Measurements from ENCODE around the gene PTPN3.
A peak's percentile ranks its signal among the peaks of the same experiment; 100 is the strongest.
"Not testable (repeated sequence)": the region's sequence is repeated elsewhere in the genome, so short reads cannot be mapped to it uniquely, and the experiment has no call there.

Gene PTPN3, protein sequence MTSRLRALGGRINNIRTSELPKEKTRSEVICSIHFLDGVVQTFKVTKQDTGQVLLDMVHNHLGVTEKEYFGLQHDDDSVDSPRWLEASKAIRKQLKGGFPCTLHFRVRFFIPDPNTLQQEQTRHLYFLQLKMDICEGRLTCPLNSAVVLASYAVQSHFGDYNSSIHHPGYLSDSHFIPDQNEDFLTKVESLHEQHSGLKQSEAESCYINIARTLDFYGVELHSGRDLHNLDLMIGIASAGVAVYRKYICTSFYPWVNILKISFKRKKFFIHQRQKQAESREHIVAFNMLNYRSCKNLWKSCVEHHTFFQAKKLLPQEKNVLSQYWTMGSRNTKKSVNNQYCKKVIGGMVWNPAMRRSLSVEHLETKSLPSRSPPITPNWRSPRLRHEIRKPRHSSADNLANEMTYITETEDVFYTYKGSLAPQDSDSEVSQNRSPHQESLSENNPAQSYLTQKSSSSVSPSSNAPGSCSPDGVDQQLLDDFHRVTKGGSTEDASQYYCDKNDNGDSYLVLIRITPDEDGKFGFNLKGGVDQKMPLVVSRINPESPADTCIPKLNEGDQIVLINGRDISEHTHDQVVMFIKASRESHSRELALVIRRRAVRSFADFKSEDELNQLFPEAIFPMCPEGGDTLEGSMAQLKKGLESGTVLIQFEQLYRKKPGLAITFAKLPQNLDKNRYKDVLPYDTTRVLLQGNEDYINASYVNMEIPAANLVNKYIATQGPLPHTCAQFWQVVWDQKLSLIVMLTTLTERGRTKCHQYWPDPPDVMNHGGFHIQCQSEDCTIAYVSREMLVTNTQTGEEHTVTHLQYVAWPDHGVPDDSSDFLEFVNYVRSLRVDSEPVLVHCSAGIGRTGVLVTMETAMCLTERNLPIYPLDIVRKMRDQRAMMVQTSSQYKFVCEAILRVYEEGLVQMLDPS

DNA sequence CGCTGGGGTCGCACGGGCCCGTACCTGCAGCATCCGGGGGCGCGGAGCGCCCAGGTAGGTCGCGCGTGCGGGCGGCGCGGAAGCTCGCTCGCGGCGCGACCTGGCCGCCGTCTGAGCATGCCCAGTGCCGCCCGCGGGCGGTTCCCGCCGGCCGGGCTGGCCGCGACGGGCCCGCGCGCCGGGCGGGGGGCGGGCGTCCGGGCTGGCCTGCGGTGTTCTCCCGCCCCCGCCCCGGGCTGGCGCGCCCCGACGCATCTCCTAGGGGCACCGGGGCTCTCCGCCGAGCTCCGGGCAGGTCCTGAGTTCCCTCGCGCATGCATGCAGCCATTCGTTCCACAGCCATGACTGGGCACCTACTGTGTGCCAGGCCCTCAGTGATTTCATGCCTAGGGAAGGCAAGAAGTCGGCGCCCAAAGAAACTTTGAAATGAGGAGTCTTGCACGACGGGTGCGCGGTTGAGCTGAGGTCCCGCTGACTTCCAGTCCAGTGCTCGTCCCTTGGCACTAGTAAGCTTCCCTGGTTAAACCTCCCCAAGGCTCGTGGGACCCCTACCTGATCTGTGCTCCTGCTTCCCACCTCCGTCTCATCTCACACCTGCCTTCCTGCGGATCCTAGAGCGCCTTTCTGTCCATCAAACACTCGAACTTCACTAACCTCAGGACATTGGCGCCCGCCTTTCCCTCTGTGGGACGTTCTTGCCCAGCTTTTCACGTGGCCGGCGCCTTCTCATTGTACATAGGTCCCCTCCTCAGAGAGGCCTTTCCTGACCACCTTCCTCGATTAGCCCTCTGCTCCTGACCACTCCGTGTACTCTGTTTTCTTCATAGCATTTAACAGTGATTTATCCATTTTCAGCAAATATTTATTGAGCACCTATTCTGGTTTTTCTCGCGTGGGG lies at the start of gene PTPN3:
PTPN3 (minus strand) TSS at position 113 of the 898 bp plus-strand sequence. CDS start 34,873 bp downstream, outside the sequence.
- Mint-ChIP-seq H3K27me3 (peaks cover 58% of the 10 kb centered on the region), H3K27ac (no peak within 1 kb of the TSS), H3K9me3 (no peaks in the 10 kb centered on the region), H3K4me3 (no peak within 1 kb of the TSS), H3K4me1 (peaks cover 10% of the 10 kb centered on the region), H3K36me3 (ENCODE audit: low read depth) (no peaks in the 10 kb centered on the region)
- DNase-seq, result no peak
- no peak for ATAC-seq

DNA sequence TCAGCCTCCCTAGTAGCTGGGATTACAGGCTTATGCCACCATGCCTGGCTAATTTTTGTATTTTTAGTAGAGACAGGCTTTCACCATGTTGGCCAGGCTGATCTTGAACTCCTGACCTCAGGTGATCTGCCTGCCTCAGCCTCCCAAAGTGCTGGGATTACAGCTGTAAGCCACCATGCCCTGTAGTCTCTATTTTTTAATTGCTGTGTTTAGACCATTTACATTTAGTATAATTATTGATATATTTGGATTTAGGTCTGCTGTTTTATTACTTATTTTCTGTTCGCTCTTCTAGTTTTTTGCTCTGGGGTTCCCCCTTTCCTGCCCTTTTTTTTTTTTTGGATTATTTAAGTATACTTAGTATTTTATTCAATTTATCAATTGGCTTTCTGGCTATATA lies 46.8 kb upstream of the PTPN3 start:
- not testable (repeated sequence) for H3K27me3 Mint-ChIP-seq; H3K4me3 Mint-ChIP-seq; H3K36me3 Mint-ChIP-seq (ENCODE audit: low read depth); DNase-seq; H3K27ac Mint-ChIP-seq; ATAC-seq; H3K4me1 Mint-ChIP-seq
- peaks cover 18% of the 10 kb centered on the region for H3K9me3 Mint-ChIP-seq

DNA sequence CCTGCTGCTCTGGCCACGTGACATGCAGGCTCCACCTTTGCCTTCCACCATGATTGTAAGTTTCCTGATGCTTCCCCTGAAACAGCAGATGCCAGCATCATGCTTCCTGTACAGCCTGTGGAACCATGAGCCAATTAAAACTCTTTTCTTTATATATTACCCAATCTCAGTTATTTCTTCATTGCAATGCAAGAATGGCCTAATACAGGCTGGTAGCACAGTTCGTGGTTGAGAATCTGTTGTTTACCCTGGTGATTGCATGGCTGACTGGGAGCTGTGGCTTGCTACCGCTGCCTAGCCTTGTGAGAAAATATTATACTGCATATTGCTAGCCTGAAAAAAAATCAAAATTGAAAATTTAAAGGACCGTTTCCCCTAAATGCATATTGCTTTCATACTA lies 44.8 kb upstream of the PTPN3 start:
- no peak for DNase-seq
- H3K27ac Mint-ChIP-seq, result no peak overlapping the region
- no peaks in the 10 kb centered on the region for H3K4me1 Mint-ChIP-seq
- H3K36me3 Mint-ChIP-seq (ENCODE audit: low read depth), result no peaks in the 10 kb centered on the region
- no peak overlapping the region for H3K4me3 Mint-ChIP-seq
- ATAC-seq, result no peak
- H3K9me3 Mint-ChIP-seq, result peaks cover 18% of the 10 kb centered on the region
- peaks cover 9% of the 10 kb centered on the region for H3K27me3 Mint-ChIP-seq

DNA sequence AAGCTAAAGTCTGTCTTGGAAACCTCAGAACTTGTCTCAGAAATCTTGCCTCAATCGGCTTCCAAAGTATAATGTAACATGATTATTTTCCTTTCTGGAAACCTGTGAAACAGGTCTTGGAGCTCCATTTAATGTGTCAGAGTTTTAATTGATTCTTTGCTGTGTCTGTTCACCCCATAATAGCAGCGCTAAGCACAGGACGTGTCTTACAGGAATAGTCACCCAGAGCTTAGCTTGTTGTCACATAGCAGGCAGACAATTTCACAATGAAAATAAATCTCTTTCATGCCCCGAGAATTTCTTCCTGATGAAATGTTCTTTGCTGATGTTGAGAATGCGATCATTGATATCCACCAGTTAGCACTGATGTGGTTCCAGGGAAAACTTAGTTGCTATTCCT lies 40.2 kb upstream of the PTPN3 start:
- H3K27ac Mint-ChIP-seq, result no peak overlapping the region
- DNase-seq, result no peak
- peaks cover 6% of the 10 kb centered on the region for H3K27me3 Mint-ChIP-seq
- H3K36me3 Mint-ChIP-seq (ENCODE audit: low read depth), result no peaks in the 10 kb centered on the region
- no peak overlapping the region for H3K4me3 Mint-ChIP-seq
- H3K4me1 Mint-ChIP-seq, result no peaks in the 10 kb centered on the region
- no peaks in the 10 kb centered on the region for H3K9me3 Mint-ChIP-seq
- ATAC-seq, result no peak

DNA sequence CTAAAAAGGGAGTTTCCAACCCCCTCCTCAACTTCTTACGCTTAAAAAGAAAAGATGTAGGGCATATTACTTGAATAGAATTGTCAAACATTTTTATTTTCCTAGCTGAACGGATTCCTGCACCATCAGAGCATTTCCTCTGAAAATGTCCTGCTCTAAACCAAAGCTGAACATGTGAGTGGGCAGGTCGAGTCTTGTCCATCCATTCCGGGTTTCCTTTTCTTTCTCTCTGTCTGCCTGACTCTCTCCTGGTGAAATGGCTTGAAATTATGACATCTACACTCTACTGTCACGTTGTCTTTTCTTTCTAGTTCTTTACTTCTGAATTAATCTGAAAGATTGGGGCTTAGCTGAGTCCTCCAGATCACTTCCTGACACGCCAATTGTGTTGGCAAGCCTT lies 39.2 kb upstream of the PTPN3 start:
- Mint-ChIP-seq H3K27me3 (peaks cover 6% of the 10 kb centered on the region), H3K9me3 (no peaks in the 10 kb centered on the region), H3K36me3 (ENCODE audit: low read depth) (no peaks in the 10 kb centered on the region), H3K4me1 (no peaks in the 10 kb centered on the region), H3K4me3 (no peak overlapping the region), H3K27ac (no peak overlapping the region)
- DNase-seq (no peak), ATAC-seq (no peak)

DNA sequence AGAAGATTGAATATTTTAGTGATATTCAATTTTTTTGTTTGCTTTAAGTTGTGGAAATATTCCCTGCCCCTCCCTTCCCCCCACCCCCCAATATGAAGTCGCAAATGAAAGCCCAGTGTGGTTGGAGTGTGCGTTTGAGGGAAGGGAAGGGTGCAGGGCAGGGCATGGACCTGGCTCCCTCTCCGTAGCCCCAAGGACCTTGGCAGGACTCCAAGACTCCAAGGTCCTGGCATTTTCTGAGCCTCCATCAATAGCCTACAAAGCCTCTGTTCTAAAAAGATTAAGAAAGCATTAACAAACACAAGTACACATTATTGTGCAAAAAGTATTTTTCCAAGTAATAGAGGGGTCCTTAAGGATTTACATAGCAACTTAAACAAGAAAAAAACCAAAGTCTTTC lies 38.8 kb upstream of the PTPN3 start:
- H3K36me3 Mint-ChIP-seq (ENCODE audit: low read depth), result no peaks in the 10 kb centered on the region
- no peaks in the 10 kb centered on the region for H3K4me1 Mint-ChIP-seq
- peaks cover 6% of the 10 kb centered on the region for H3K27me3 Mint-ChIP-seq
- DNase-seq (no peak), ATAC-seq (no peak)
- H3K4me3 Mint-ChIP-seq, result no peak overlapping the region
- H3K27ac Mint-ChIP-seq, result no peak overlapping the region
- H3K9me3 Mint-ChIP-seq, result no peaks in the 10 kb centered on the region

DNA sequence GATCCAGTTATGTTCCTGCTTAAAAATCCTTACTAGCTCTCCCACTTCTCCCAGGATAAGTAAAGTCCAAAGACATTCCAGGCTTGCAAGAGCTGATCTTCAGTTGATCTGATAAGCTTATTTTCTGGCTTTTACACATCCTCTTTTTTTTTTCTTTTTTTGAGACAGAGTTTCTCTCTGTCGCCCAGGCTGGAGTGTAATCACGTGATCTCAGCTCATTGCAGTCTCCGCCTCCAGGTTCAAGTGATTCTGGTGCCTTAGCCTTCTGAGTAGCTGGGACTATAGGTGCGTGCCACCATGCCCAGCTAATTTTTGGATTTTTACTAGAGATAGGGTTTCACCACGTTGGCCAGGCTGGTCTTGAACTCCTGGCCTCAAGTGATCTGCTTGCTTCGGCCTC lies 37.3 kb upstream of the PTPN3 start:
- Mint-ChIP-seq H3K27ac (no peak overlapping the region), H3K27me3 (peaks cover 7% of the 10 kb centered on the region), H3K4me1 (no peaks in the 10 kb centered on the region), H3K9me3 (no peaks in the 10 kb centered on the region), H3K36me3 (ENCODE audit: low read depth) (no peaks in the 10 kb centered on the region), H3K4me3 (no peak overlapping the region)
- no peak for ATAC-seq
- DNase-seq, result no peak

DNA sequence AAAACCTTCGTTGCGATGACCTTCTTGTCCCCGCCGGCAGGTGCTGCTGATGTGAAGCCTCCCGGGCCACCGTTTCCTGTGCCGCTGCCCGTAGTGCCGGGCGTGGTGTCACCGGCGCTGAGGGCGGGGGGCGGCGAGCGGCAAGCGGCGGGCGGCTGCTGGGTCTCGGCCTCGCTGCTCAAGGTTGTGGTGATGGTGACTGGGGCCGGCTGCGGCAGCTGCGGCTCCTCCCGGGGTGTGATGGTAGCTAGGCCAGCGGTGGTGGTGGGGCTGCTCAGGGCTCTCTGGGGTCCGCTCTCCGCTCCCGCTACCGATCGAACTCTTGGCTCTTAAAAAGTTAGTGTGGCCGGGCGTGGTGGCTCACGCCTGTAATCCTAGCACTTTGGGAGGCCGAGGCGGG lies 36.0 kb upstream of the PTPN3 start:
- H3K4me1 Mint-ChIP-seq, result no peaks in the 10 kb centered on the region
- DNase-seq (no peak), ATAC-seq (no peak)
- peaks cover 6% of the 10 kb centered on the region for H3K27me3 Mint-ChIP-seq
- no peak overlapping the region for H3K4me3 Mint-ChIP-seq
- H3K9me3 Mint-ChIP-seq, result no peaks in the 10 kb centered on the region
- no peaks in the 10 kb centered on the region for H3K36me3 Mint-ChIP-seq (ENCODE audit: low read depth)
- H3K27ac Mint-ChIP-seq, result no peak overlapping the region

DNA sequence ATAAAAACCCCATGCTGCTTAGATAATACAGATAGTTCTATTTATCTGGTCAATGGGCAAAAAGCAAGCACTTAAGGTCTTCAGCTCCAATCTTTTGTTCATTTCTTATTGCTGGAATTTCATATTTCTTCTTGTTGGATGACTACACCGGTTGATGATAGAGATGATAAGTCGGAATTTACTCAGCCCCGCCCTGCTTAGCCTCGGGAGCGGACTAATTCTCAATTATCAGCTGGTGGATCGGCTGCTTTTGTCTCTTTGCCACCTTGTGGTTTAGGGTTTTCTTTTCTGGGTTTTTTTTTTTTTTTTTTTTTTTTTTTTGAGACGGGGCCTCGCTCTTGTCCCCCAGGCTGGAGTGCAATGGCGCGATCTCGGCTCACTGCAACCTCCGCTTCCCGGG lies 34.5 kb upstream of the PTPN3 start:
- ATAC-seq; H3K9me3 Mint-ChIP-seq; H3K36me3 Mint-ChIP-seq (ENCODE audit: low read depth); H3K4me1 Mint-ChIP-seq; DNase-seq; H3K27ac Mint-ChIP-seq; H3K27me3 Mint-ChIP-seq; H3K4me3 Mint-ChIP-seq: not testable (repeated sequence)

DNA sequence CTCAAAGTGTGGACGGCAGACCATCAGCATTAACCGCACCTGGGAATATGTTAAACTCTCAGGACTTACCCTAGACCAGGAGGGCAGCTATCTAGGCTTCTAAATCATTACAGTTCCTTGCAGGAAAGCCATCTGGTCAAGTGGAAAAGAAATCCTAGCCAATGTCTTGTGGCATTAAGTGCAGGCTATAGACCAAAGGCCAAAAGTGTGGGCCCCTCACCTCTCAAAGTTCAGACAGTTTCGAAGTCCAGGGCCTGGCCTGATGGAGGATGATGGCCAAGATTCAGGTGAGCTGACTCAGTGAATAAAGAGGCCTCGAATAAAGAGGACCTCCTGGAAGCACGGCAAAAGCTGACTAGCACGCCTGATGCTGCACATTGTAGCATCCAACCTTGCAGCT lies 24.0 kb upstream of the PTPN3 start:
- no peaks in the 10 kb centered on the region for H3K4me1 Mint-ChIP-seq
- H3K36me3 Mint-ChIP-seq (ENCODE audit: low read depth), result no peaks in the 10 kb centered on the region
- ATAC-seq (no peak), DNase-seq (no peak)
- H3K27ac Mint-ChIP-seq, result no peak overlapping the region
- H3K9me3 Mint-ChIP-seq, result no peaks in the 10 kb centered on the region
- peaks cover 9% of the 10 kb centered on the region for H3K27me3 Mint-ChIP-seq
- no peak overlapping the region for H3K4me3 Mint-ChIP-seq

DNA sequence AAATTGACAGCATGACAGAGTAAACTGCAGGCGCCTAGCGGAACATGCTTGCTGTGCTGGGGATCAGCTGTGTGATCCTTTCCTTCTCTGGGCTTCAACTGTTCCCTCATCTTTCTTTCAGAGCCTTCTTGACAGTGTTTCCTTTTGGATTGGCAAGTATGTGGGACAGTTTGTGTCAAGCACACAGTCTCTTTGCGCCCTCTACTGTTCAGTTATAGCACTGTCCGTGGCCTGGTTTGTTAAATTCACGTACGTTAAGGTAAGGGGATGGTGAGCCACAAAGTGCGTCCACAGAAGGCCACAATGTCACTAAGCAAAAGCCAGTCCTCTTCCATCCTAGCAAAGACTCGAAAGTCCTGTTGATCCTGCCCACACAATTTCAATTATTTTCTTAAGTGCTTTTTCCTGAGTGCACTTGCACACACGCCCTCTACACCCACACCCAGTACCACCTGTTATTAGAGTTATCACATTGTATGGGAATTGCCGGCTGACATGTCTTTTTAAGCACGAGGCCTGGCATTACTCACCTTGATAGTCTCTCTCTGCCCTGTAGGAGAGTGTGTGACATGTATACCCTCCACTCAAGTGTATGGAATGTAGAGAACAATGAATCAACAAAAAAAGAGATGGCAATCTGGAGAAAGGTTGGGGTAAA lies 22.5 kb upstream of the PTPN3 start:
- Mint-ChIP-seq H3K4me3 (no peak overlapping the region), H3K4me1 (no peaks in the 10 kb centered on the region), H3K27ac (no peak overlapping the region), H3K36me3 (ENCODE audit: low read depth) (no peaks in the 10 kb centered on the region), H3K27me3 (peaks cover 7% of the 10 kb centered on the region), H3K9me3 (no peaks in the 10 kb centered on the region)
- ATAC-seq, result peak; percentile 53
- peak; percentile 35 for DNase-seq

DNA sequence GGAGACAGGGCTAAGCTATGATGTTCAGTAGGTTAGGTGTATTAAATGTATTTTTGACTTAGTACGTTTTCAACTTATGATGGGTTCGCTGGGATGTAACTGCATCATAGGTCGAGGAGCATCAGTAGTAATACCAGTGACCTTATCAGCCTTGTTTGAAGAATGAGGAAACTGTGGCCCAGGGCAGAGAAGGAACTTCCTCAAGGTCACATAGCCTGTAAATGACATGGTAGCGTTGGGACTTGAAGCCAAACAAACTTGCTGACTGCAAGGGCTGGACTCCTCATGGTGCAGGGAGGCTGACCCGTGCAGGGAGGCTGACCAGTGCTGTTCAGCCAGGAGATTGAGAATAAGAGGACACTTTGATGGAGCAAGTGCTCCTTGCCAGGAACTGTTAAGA lies 21.3 kb upstream of the PTPN3 start:
- Mint-ChIP-seq H3K27ac (no peak overlapping the region), H3K9me3 (no peaks in the 10 kb centered on the region), H3K4me3 (no peak overlapping the region), H3K27me3 (peaks cover 7% of the 10 kb centered on the region), H3K4me1 (no peaks in the 10 kb centered on the region), H3K36me3 (ENCODE audit: low read depth) (no peaks in the 10 kb centered on the region)
- no peak for DNase-seq
- ATAC-seq, result no peak

DNA sequence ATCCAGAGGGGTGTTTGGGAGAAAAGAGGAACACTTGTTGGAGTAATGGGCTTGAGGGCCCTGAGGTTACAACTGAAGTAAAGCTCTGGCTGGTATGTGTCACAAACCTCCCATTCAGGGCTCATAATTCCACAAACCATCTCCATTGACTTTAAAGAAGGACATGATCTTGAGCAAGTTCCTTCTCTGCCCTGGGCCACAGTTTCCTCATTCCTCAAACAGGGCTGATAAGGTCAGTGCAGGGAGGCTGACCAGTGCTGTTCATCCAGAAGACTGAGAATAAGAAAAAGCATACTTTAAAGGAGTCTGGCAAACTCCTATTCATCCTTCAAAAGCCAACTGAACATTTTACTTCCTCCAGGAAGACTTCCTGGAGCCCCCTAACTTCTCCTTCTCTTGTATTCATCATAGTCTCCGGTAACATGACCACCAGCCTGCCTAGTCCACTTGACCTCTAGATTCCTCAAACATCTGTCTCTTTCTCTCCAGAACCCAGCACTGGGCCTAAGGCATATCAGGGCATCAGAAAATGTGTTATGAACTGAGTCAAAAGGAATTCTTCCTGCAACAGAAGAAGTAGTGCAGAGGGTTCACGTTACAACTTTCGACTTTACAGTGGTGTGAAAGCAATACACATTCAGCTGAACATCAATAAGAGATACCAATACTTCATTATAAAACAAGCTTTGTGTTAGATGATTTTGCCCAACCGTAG lies 20.7 kb upstream of the PTPN3 start:
- ATAC-seq (no peak), DNase-seq (no peak)
- H3K9me3 Mint-ChIP-seq, result no peaks in the 10 kb centered on the region
- H3K27me3 Mint-ChIP-seq, result peaks cover 8% of the 10 kb centered on the region
- H3K4me1 Mint-ChIP-seq, result no peaks in the 10 kb centered on the region
- H3K27ac Mint-ChIP-seq, result no peak overlapping the region
- H3K4me3 Mint-ChIP-seq, result no peak overlapping the region
- no peaks in the 10 kb centered on the region for H3K36me3 Mint-ChIP-seq (ENCODE audit: low read depth)
